Measurements from ENCODE around the gene TWF2. TPM values are rescaled to one million over a fixed set of nuclear protein-coding genes. Genes with fewer than 3 reads are reported as not detected.

TWF2 gene
- total RNA-seq, 8 experiments from 2014 or later, result 19.8 to 49.3 (median 30.3) TPM

- 57 to 100% (median 87%) methylated on average over 1 to 8 of the region's 8 CpGs; no CpG with 5 or more reads in 2 of the 10 experiments for WGBS, 10 experiments
- H3K27ac ChIP-seq, result no peak overlapping the region
- H3K4me3 ChIP-seq, result no peak overlapping the region
- in situ Hi-C loops (cut with MboI; ENCODE audit: low pct_unique_long_range_greater_than_20kb in 2 of 9, low sequenced_read_pairs in 9 of 9, unreplicated experiment in 9 of 9), result loop anchor here in 3 of 9 experiments (10.0 to 25.0 kb wide), 2 partner anchors 122 to 124 kb away; no protein-coding TSS in a partner anchor
- H3K4me1 ChIP-seq (replicated peaks in 1 of 2), result no peaks in the 10 kb centered on the region
- ATAC-seq (replicated peaks in 6 of 8), result no peak
These were observed 26.0 kb downstream of the TWF2 start for GRCh38 chr3:52213005-52213404.

GRCh38 chr3:52211268-52211891 is 27.6 kb downstream of the TWF2 start:
- H3K27ac ChIP-seq, result no peak overlapping the region
- 93 to 100% (median 100%) methylated on average over 1 to 13 of the region's 18 CpGs; no CpG with 5 or more reads in 1 of the 10 experiments for WGBS, 10 experiments
- in situ Hi-C loops (cut with MboI; ENCODE audit: low pct_unique_long_range_greater_than_20kb in 2 of 9, low sequenced_read_pairs in 9 of 9, unreplicated experiment in 9 of 9), result loop anchor here in 3 of 9 experiments (10.0 to 25.0 kb wide), 2 partner anchors 123 to 126 kb away; no protein-coding TSS in a partner anchor
- no peak overlapping the region for H3K4me3 ChIP-seq
- ATAC-seq (replicated peaks in 6 of 8), result no peak
- H3K4me1 ChIP-seq (replicated peaks in 1 of 2), result no peaks in the 10 kb centered on the region

GRCh38 chr3:52210550-52211046 is 28.4 kb downstream of the TWF2 start:
- no peak overlapping the region for H3K4me3 ChIP-seq
- peak in 3 of 8 experiments; percentile 35 to 76 (median 55) for ATAC-seq (replicated peaks in 6 of 8)
- 57 to 100% (median 99%) methylated on average over 2 to 6 of the region's 6 CpGs; no CpG with 5 or more reads in 4 of the 10 experiments for WGBS, 10 experiments
- H3K27ac ChIP-seq, result no peak overlapping the region
- no peaks in the 10 kb centered on the region for H3K4me1 ChIP-seq (replicated peaks in 1 of 2)
- in situ Hi-C loops (cut with MboI; ENCODE audit: low pct_unique_long_range_greater_than_20kb in 2 of 9, low sequenced_read_pairs in 9 of 9, unreplicated experiment in 9 of 9), result loop anchor here in 3 of 9 experiments (10.0 to 25.0 kb wide), 2 partner anchors 124 to 127 kb away; no protein-coding TSS in a partner anchor

GRCh38 chr3:52210037-52210436 is 28.9 kb downstream of the TWF2 start:
- Histone ChIP-seq H3K4me1 (replicated peaks in 1 of 2) (no peaks in the 10 kb centered on the region), H3K27ac (no peak overlapping the region), H3K4me3 (no peak overlapping the region)
- no peak for ATAC-seq (replicated peaks in 6 of 8)
- in situ Hi-C loops (cut with MboI; ENCODE audit: low pct_unique_long_range_greater_than_20kb in 2 of 9, low sequenced_read_pairs in 9 of 9, unreplicated experiment in 9 of 9), result loop anchor here in 3 of 9 experiments (10.0 to 25.0 kb wide), 2 partner anchors 125 to 127 kb away; no protein-coding TSS in a partner anchor

GRCh38 chr3:52208556-52208955 is 30.4 kb downstream of the TWF2 start:
- Histone ChIP-seq H3K27ac (no peak overlapping the region), H3K4me1 (replicated peaks in 1 of 2) (no peaks in the 10 kb centered on the region), H3K4me3 (no peak overlapping the region)
- ATAC-seq (replicated peaks in 6 of 8), result no peak
- in situ Hi-C loops (cut with MboI; ENCODE audit: low pct_unique_long_range_greater_than_20kb in 2 of 9, low sequenced_read_pairs in 9 of 9, unreplicated experiment in 9 of 9), result loop anchor here in 2 of 9 experiments (25.0 kb wide), 1 partner anchor 129 kb away; no protein-coding TSS in a partner anchor
- WGBS, 10 experiments, result 64 to 100% (median 89%) methylated on average over 1 to 4 of the region's 4 CpGs; no CpG with 5 or more reads in 1 of the 10 experiments

GRCh38 chr3:52205727-52206372 is 33.1 kb downstream of the TWF2 start:
- WGBS, 10 experiments, result 66 to 96% (median 84%) methylated on average over 1 to 6 of the region's 6 CpGs; no CpG with 5 or more reads in 2 of the 10 experiments
- Histone ChIP-seq H3K4me1 (replicated peaks in 1 of 2) (no peaks in the 10 kb centered on the region), H3K4me3 (no peak overlapping the region), H3K27ac (no peak overlapping the region)
- no peak for ATAC-seq (replicated peaks in 6 of 8)
- in situ Hi-C loops (cut with MboI; ENCODE audit: low pct_unique_long_range_greater_than_20kb in 2 of 9, low sequenced_read_pairs in 9 of 9, unreplicated experiment in 9 of 9), result loop anchor here in 2 of 9 experiments (25.0 kb wide), 1 partner anchor 131 kb away; no protein-coding TSS in a partner anchor

- Histone ChIP-seq H3K4me3 (no peak overlapping the region), H3K4me1 (replicated peaks in 1 of 2) (peaks cover 0 to under 1% of the 10 kb centered on the region in 2 donors), H3K27ac (no peak overlapping the region)
- in situ Hi-C loops (cut with MboI; ENCODE audit: low pct_unique_long_range_greater_than_20kb in 2 of 9, low sequenced_read_pairs in 9 of 9, unreplicated experiment in 9 of 9), result loop anchor here in 2 of 9 experiments (25.0 kb wide), 1 partner anchor 133 kb away; no protein-coding TSS in a partner anchor
- WGBS, 10 experiments, result 65 to 100% (median 86%) methylated on average over 1 to 9 of the region's 10 CpGs; no CpG with 5 or more reads in 1 of the 10 experiments
- ATAC-seq (replicated peaks in 6 of 8), result peak in 2 of 8 experiments; percentile 28 to 45
These were observed 34.5 kb downstream of the TWF2 start for GRCh38 chr3:52204337-52205073.

GRCh38 chr3:52203701-52204100 is 35.3 kb downstream of the TWF2 start:
- ATAC-seq (replicated peaks in 6 of 8), result no peak
- Histone ChIP-seq H3K4me1 (replicated peaks in 1 of 2) (peaks cover 7 to 8% of the 10 kb centered on the region in 2 donors), H3K4me3 (no peak overlapping the region), H3K27ac (no peak overlapping the region)
- WGBS, 10 experiments, result 0 to 100% (median 38%) methylated on average over 1 of the region's 1 CpG; no CpG with 5 or more reads in 5 of the 10 experiments
- in situ Hi-C loops (cut with MboI; ENCODE audit: low pct_unique_long_range_greater_than_20kb in 2 of 9, low sequenced_read_pairs in 9 of 9, unreplicated experiment in 9 of 9), result loop anchor here in 2 of 9 experiments (25.0 kb wide), 1 partner anchor 134 kb away; no protein-coding TSS in a partner anchor

GRCh38 chr3:52202384-52203077 is 36.4 kb downstream of the TWF2 start:
- WGBS, 10 experiments, result 79 to 100% (median 98%) methylated on average over 1 to 3 of the region's 4 CpGs; no CpG with 5 or more reads in 2 of the 10 experiments
- Histone ChIP-seq H3K27ac (no peak overlapping the region), H3K4me3 (no peak overlapping the region), H3K4me1 (replicated peaks in 1 of 2) (peaks cover 9 to 10% of the 10 kb centered on the region in 2 donors)
- ATAC-seq (replicated peaks in 6 of 8), result no peak
- in situ Hi-C loops (cut with MboI; ENCODE audit: low pct_unique_long_range_greater_than_20kb in 2 of 9, low sequenced_read_pairs in 9 of 9, unreplicated experiment in 9 of 9), result loop anchor here in 2 of 9 experiments (25.0 kb wide), 1 partner anchor 135 kb away; no protein-coding TSS in a partner anchor

- ATAC-seq (replicated peaks in 6 of 8), result no peak
- in situ Hi-C loops (cut with MboI; ENCODE audit: low pct_unique_long_range_greater_than_20kb in 2 of 9, low sequenced_read_pairs in 9 of 9, unreplicated experiment in 9 of 9), result loop anchor here in 2 of 9 experiments (25.0 kb wide), 1 partner anchor 136 kb away; no protein-coding TSS in a partner anchor
- peaks cover 13 to 14% of the 10 kb centered on the region in 2 donors for H3K4me1 ChIP-seq (replicated peaks in 1 of 2)
- no peak overlapping the region for H3K27ac ChIP-seq
- WGBS, 10 experiments, result 75 to 98% (median 96%) methylated on average over 1 to 5 of the region's 5 CpGs
- H3K4me3 ChIP-seq, result no peak overlapping the region
These were observed 37.8 kb downstream of the TWF2 start for GRCh38 chr3:52200981-52201679.

All from motor neuron (in vitro differentiated cells).